A673 (cell line): ENCODE results near the gene SATB2.

ENCODE experiments used
- CTCF ChIP-seq: fragments of 300-800, 200-600 bp; sonication (generic); conservative IDR thresholded peaks from 2 replicates; pipeline ENCODE4 v1.5.1; 2017; ENCODE audit warnings: low read depth, mild to moderate bottlenecking, antibody characterized with exemption, low read length, moderate library complexity, mixed read lengths
- EZH2 ChIP-seq: fragments of 200-600 bp; sonication (generic); IDR thresholded peaks from 2 replicates; pipeline ENCODE4 v1.6.1; 2017; ENCODE audit warnings: borderline replicate concordance, low read depth, mild to moderate bottlenecking, mixed read lengths, antibody characterized with exemption, low read length; ENCODE audit not compliant: poor library complexity, severe bottlenecking

GRCh38 chr2:199257261-199258224, 200.2 kb downstream of the SATB2 start:
- TF ChIP-seq CTCF (no peak), EZH2 (no peak)
